Thyroid gland (tissue), 4 donors: ENCODE data around the gene COTL1. TPM values are rescaled to one million over a fixed set of nuclear protein-coding genes. Genes with fewer than 3 reads are reported as not detected.

Source experiments
- DNase-seq, 2 donors: peaks; one replicate each; pipeline ENCODE4 v3.0.0-alpha.2; 2019
- H3K27ac ChIP-seq, 3 donors: fragments of 200-600 bp; sonication (generic); 1 replicate in 2 of 3; 2 replicates in 1 of 3; pipeline ENCODE4 v1.5.1; 2016 to 2019; ENCODE audit warnings: mild to moderate bottlenecking in 1 of 3, moderate library complexity in 1 of 3
- H3K27me3 ChIP-seq: fragments of 200-600 bp; sonication (generic); one replicate; pipeline ENCODE4 v1.5.1; 2019
- H3K36me3 ChIP-seq, 2 donors: fragments of 200-600 bp; sonication (generic); one replicate each; pipeline ENCODE4 v1.5.1; 2016 to 2019
- H3K4me1 ChIP-seq, 2 donors: fragments of 200-600 bp; sonication (generic); one replicate each; pipeline ENCODE4 v1.5.1; 2017 to 2019
- H3K4me3 ChIP-seq, 3 donors: fragments of 200-600 bp; sonication (generic); replicated peaks in 1 of 3; 1 replicate in 2 of 3; 2 replicates in 1 of 3; pipeline ENCODE4 v1.5.1; 2016; ENCODE audit warnings: mild to moderate bottlenecking in 1 of 3
- H3K9me3 ChIP-seq: fragments of 200-600 bp; sonication (generic); one replicate; pipeline ENCODE4 v1.5.1; 2017
- POLR2A ChIP-seq, 2 donors: fragments of 450-650 bp; IDR thresholded peaks; one replicate each; pipeline ENCODE4 v1.6.1; 2017; ENCODE audit warnings: antibody characterized with exemption in 2 of 2, mild to moderate bottlenecking in 2 of 2, moderate library complexity in 1 of 2
- WGBS, 2 donors: methylation state at CpG; one replicate each; pipeline ENCODE4 v1.1.5; 2017; 5-methylcytosine and 5-hydroxymethylcytosine counted together
- intact Hi-C: fragments of 100-400 bp; cut with DNase I; formaldehyde crosslinking; loops from one replicate; pipeline ENCODE4 v1.15.1; 2023
- total RNA-seq, 4 donors: library from RNA; depleted of rRNA; stranded (reverse); fragments of >200 nt; gene quantifications; one replicate each; pipeline ENCODE4 v1.2.3, GENCODE V29; 2016
- TF ChIP-seq, protein P1 (sequence below), 6 experiments: fragments of 200-600 bp in 3 of 6; fragments of 450-650 bp in 3 of 6; sonication (generic) in 3 of 6; IDR thresholded peaks; one replicate each; pipeline ENCODE4 v1.5.1; 2016 to 2019; ENCODE audit warnings: antibody characterized with exemption in 6 of 6, mild to moderate bottlenecking in 2 of 6, inconsistent platforms in 1 of 6, moderate library complexity in 1 of 6

The COTL1 gene
- total RNA-seq, 4 donors from 2014 or later, result 26.0 to 39.7 (median 31.4) TPM

DNA sequence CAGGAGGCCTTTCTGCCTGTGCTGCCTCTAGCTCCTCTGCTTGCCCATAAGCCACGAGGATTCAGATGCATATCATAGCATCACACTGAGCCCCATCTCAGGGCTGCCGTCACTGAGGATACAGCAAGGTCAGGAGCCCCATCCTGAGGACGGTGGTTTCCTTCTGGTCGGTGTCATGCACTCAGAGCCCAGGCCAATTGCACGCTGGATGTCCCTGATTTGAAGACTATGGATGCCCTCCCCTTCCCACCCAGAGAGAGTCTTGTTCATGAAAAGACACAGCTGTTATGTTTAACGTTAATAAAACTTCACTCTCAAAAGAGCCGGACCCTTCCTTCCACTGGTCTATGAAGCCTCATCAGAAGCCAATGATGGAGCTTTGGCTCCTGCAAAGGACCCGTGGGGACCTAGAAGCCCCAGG, 19.9 kb downstream of the COTL1 start:
- WGBS, 2 donors, result 72 to 75% methylated on average over 7 to 8 of the region's 8 CpGs
- Histone ChIP-seq H3K27me3 (no peaks in the 10 kb centered on the region), H3K4me1 (peaks cover 22 to 36% of the 10 kb centered on the region in 2 donors), H3K9me3 (no peaks in the 10 kb centered on the region), H3K27ac (no peak overlapping the region), H3K36me3 (no peaks in the 10 kb centered on the region), H3K4me3 (no peak overlapping the region)
- DNase-seq, result no peak
- intact Hi-C loops, result no loop called here
- TF ChIP-seq, protein P1, sequence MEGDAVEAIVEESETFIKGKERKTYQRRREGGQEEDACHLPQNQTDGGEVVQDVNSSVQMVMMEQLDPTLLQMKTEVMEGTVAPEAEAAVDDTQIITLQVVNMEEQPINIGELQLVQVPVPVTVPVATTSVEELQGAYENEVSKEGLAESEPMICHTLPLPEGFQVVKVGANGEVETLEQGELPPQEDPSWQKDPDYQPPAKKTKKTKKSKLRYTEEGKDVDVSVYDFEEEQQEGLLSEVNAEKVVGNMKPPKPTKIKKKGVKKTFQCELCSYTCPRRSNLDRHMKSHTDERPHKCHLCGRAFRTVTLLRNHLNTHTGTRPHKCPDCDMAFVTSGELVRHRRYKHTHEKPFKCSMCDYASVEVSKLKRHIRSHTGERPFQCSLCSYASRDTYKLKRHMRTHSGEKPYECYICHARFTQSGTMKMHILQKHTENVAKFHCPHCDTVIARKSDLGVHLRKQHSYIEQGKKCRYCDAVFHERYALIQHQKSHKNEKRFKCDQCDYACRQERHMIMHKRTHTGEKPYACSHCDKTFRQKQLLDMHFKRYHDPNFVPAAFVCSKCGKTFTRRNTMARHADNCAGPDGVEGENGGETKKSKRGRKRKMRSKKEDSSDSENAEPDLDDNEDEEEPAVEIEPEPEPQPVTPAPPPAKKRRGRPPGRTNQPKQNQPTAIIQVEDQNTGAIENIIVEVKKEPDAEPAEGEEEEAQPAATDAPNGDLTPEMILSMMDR (IDR thresholded peaks at IDR 0.05), result no peak
- TF ChIP-seq POLR2A (IDR thresholded peaks at IDR 0.05), result no peak

DNA sequence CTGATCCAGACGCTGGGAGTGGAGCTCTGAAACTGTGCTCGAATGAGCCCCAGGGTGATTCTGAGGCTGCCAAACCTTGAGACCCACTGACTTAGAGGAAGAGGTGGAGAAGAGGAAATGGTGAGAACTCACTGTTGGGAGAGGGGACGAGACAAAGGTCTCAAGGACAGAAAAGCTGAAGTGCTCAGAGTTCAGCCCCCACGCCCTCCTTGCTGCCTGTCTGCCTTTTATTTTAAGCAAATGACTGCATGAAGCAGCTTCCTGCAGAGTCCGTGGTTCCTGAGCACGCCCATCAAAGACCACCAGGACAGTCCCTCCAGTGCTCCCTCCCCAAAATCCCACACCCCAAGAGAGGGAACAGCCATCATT, 20.4 kb downstream of the COTL1 start:
- WGBS, 2 donors, result 81 to 91% methylated on average over 5 to 6 of the region's 6 CpGs

DNA sequence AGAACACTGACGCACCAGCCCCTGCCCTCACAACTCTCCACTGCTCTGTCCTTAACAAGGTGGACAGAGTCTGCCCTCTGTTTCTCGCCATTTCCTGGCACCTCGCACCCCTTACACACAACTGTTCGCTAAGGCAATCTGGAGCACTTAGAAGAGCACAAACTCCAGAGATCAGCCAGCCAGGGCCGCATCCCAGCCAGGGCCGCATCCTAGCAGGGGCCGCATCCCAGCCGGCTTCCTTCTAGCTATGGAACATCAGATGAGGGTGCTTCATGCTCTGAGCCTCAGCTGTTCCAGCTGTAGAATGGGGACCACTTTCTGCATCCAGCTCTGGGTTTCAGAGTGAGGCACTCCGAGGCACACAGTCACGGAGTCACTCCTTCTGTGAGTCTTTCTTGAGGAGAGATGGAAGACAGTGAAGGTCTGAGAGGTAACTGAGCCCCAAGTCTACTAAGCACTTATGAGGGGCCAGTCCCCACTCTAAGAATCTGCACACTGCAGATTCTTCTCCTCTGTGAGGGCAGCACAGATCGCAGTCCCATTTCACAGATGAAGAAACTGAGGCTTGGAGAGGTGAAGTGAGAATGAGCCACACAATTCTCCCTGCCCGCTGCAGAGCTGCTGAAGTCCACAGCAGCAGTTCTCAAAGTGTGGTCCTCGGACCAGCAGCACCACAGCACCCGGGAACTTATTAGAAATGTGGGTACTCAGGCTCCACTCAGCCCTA, 20.9 kb downstream of the COTL1 start:
- no peak for DNase-seq
- TF ChIP-seq, protein P1 (IDR thresholded peaks at IDR 0.05), result no peak
- TF ChIP-seq POLR2A (IDR thresholded peaks at IDR 0.05), result no peak
- H3K27ac ChIP-seq, result no peak overlapping the region
- no peaks in the 10 kb centered on the region for H3K27me3 ChIP-seq
- H3K4me3 ChIP-seq, result no peak overlapping the region
- peaks cover 17 to 26% of the 10 kb centered on the region in 2 donors for H3K4me1 ChIP-seq
- 92 to 96% methylated on average over 11 to 14 of the region's 14 CpGs for WGBS, 2 donors
- intact Hi-C loops, result no loop called here
- H3K36me3 ChIP-seq, result no peaks in the 10 kb centered on the region
- H3K9me3 ChIP-seq, result no peaks in the 10 kb centered on the region

More for the DNA sequence above, 20.4 kb downstream of the COTL1 start:
- intact Hi-C loops, result no loop called here
- Histone ChIP-seq H3K27me3 (no peaks in the 10 kb centered on the region), H3K9me3 (no peaks in the 10 kb centered on the region), H3K4me3 (no peak overlapping the region), H3K4me1 (peaks cover 18 to 32% of the 10 kb centered on the region in 2 donors), H3K36me3 (no peaks in the 10 kb centered on the region), H3K27ac (no peak overlapping the region)
- TF ChIP-seq POLR2A (IDR thresholded peaks at IDR 0.05), result no peak
- TF ChIP-seq, protein P1 (IDR thresholded peaks at IDR 0.05), result no peak
- no peak for DNase-seq

DNA sequence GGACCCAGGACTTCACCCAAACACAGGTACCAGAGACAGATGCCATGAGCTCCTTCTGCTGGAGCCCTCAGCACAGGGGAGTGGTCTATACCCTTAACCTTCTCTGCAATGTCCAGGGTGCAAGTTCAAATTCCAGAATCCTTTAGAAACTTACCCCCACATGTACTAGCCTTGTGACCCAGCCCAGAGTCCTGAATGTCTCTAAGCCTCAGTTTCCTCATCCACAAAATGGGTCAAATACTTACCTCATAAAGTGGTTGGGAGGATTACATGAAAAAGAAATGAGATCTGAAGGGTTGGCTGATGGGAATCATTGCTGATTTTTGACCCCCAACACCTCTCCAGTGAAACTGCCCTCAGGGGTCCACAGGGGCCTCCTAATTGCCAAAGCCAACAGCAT, 21.7 kb downstream of the COTL1 start:
- Histone ChIP-seq H3K27ac (no peak overlapping the region), H3K36me3 (no peaks in the 10 kb centered on the region), H3K4me1 (peaks cover 17 to 19% of the 10 kb centered on the region in 2 donors), H3K4me3 (no peak overlapping the region), H3K9me3 (no peaks in the 10 kb centered on the region), H3K27me3 (no peaks in the 10 kb centered on the region)
- intact Hi-C loops, result no loop called here
- no peak for TF ChIP-seq POLR2A (IDR thresholded peaks at IDR 0.05)
- TF ChIP-seq, protein P1 (IDR thresholded peaks at IDR 0.05), result no peak
- DNase-seq, result no peak

DNA sequence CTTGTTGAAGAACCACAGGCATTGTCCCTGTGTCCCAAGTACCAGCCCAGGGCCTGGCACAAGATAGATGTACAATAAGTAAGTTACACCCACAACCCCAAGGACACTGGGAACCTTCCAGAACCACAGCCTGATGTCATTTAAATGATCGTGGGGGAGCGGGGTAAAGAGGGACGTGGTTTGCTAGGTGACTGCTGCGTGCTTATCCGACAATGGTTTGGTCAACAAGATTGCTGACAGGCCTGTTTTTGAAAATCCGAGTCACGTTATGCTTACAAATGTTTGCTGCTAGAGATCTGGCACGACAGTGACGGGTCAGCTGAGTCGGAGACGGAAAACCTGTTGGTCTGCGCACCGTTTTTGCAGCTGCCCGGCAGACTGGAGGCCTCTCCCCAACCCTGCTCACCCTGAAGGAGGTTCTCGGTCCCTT, 22.8 kb downstream of the COTL1 start:
- no peak overlapping the region for H3K4me3 ChIP-seq
- no peaks in the 10 kb centered on the region for H3K9me3 ChIP-seq
- no peak for TF ChIP-seq POLR2A (IDR thresholded peaks at IDR 0.05)
- TF ChIP-seq, protein P1 (IDR thresholded peaks at IDR 0.05), result no peak
- no peaks in the 10 kb centered on the region for H3K36me3 ChIP-seq
- WGBS, 2 donors, result 82 to 89% methylated on average over 15 of the region's 15 CpGs
- intact Hi-C loops, result no loop called here
- H3K4me1 ChIP-seq, result peaks cover 13 to 15% of the 10 kb centered on the region in 2 donors
- no peak for DNase-seq
- H3K27ac ChIP-seq, result no peak overlapping the region
- H3K27me3 ChIP-seq, result no peaks in the 10 kb centered on the region
